MM.1S (cell line): ENCODE data around the gene MIS12.
A peak's percentile ranks its signal among the peaks of the same experiment; 100 is the strongest.

Experiments used
- DNase-seq: peaks from one replicate; pipeline ENCODE4 v3.0.0-alpha.2; 2015
- H2AFZ ChIP-seq: fragments of 300-600 bp; sonication (generic); 2 replicates; pipeline ENCODE4 v1.6.0; 2016; ENCODE audit warnings: antibody characterized with exemption, low read length
- H3F3A ChIP-seq: fragments of 300-600 bp; sonication (generic); 2 replicates; pipeline ENCODE4 v1.6.1; 2016; ENCODE audit warnings: mild to moderate bottlenecking, antibody characterized with exemption, low read length, moderate library complexity, mixed read lengths; ENCODE audit not compliant: insufficient read depth
- H3K27ac ChIP-seq: fragments of 300-600 bp; sonication (generic); 2 replicates; pipeline ENCODE4 v1.5.1; 2016; ENCODE audit warnings: mild to moderate bottlenecking, low read length
- H3K27me3 ChIP-seq: fragments of 300-600 bp; sonication (generic); replicated peaks from 2 replicates; pipeline ENCODE4 v1.6.0; 2016; ENCODE audit warnings: low read length; ENCODE audit not compliant: insufficient read depth
- H3K36me3 ChIP-seq: fragments of 300-600 bp; sonication (generic); replicated peaks from 2 replicates; pipeline ENCODE4 v1.6.1; 2016; ENCODE audit warnings: mild to moderate bottlenecking, low read length, mixed read lengths; ENCODE audit not compliant: insufficient read depth
- H3K4me1 ChIP-seq: fragments of 300-600 bp; sonication (generic); 2 replicates; pipeline ENCODE4 v1.6.1; 2016; ENCODE audit warnings: low read length, mixed read lengths
- H3K4me2 ChIP-seq: fragments of 300-600 bp; sonication (generic); 2 replicates; pipeline ENCODE4 v1.6.0; 2016; ENCODE audit warnings: low read depth, low read length
- H3K4me3 ChIP-seq: fragments of 300-600 bp; sonication (generic); 2 replicates; pipeline ENCODE4 v1.5.1; 2016; ENCODE audit warnings: low read length, mixed read lengths
- H3K79me2 ChIP-seq: fragments of 300-600 bp; sonication (generic); 2 replicates; pipeline ENCODE4 v1.6.1; 2016; ENCODE audit warnings: mixed run types, low read length, mixed read lengths
- H3K9ac ChIP-seq: fragments of 300-600 bp; sonication (generic); 2 replicates; pipeline ENCODE4 v1.6.1; 2016; ENCODE audit warnings: low read length, mixed read lengths
- H3K9me2 ChIP-seq: fragments of 300-600 bp; sonication (generic); replicated peaks from 2 replicates; pipeline ENCODE4 v1.6.1; 2016; ENCODE audit warnings: mild to moderate bottlenecking, low read length, mixed read lengths; ENCODE audit not compliant: insufficient read depth
- H3K9me3 ChIP-seq: fragments of 300-600 bp; sonication (generic); replicated peaks from 2 replicates; pipeline ENCODE4 v1.6.1; 2016; ENCODE audit warnings: mild to moderate bottlenecking, low read length, mixed read lengths; ENCODE audit not compliant: insufficient read depth
- H4K20me1 ChIP-seq: fragments of 300-600 bp; sonication (generic); 2 replicates; pipeline ENCODE4 v1.6.1; 2016; ENCODE audit warnings: mild to moderate bottlenecking, low read length, moderate library complexity, mixed read lengths; ENCODE audit not compliant: insufficient read depth
- CTCF ChIP-seq: fragments of 300-600 bp; sonication (generic); IDR thresholded peaks from 2 replicates; pipeline ENCODE4 v1.5.1; 2016; ENCODE audit warnings: antibody characterized with exemption, low read length, mixed read lengths
- EZH2 ChIP-seq: fragments of 300-600 bp; sonication (generic); optimal IDR thresholded peaks from 2 replicates; pipeline ENCODE3; 2017; ENCODE audit warnings: low read depth, mild to moderate bottlenecking, antibody characterized with exemption, low read length, mixed read lengths
- EZH2phosphoT487 ChIP-seq: fragments of 300-600 bp; sonication (generic); IDR thresholded peaks from 2 replicates; pipeline ENCODE4 v1.6.1; 2018; ENCODE audit warnings: antibody characterized with exemption, low read length

The MIS12 gene

GRCh38 chr17:5486206-5487124, at the start of gene MIS12:
Gene MIS12 (plus strand): TSS chr17:5486566. CDS start chr17:5488863, 2,297 bp downstream.
- DNase-seq = peak; percentile 98
- H3K36me3 ChIP-seq = peaks cover 31% of the 10 kb centered on the region
- H3K4me2 ChIP-seq = peak within 1 kb of the TSS; percentile 86
- peaks cover 8% of the 10 kb centered on the region; the same call in 1 of the 2 replicates for H3F3A ChIP-seq
- peak within 1 kb of the TSS; percentile 90 for H2AFZ ChIP-seq
- H3K9ac ChIP-seq = peak within 1 kb of the TSS; percentile 99
- no peaks in the 10 kb centered on the region for H3K9me3 ChIP-seq
- H3K4me1 ChIP-seq = peaks cover 13% of the 10 kb centered on the region; the same call in 1 of the 2 replicates
- H3K27me3 ChIP-seq = no peaks in the 10 kb centered on the region
- H3K9me2 ChIP-seq = no peaks in the 10 kb centered on the region
- peaks cover 78% of the 10 kb centered on the region for H3K79me2 ChIP-seq
- H3K4me3 ChIP-seq = peak within 1 kb of the TSS; percentile 88
- peak within 1 kb of the TSS; percentile 99 for H3K27ac ChIP-seq
- TF ChIP-seq EZH2phosphoT487 (no peak), EZH2 (no peak), CTCF (no peak)
- H4K20me1 ChIP-seq = peaks cover 3% of the 10 kb centered on the region; the same call in 1 of the 2 replicates

- H2AFZ ChIP-seq = no peak overlapping the region
- peak overlapping the region; percentile 74 for H3K9ac ChIP-seq
- DNase-seq = no peak
- peaks cover 10% of the 10 kb centered on the region for H3F3A ChIP-seq
- H3K27ac ChIP-seq = no peak overlapping the region
- H3K4me3 ChIP-seq = peak overlapping the region; percentile 76
- no peaks in the 10 kb centered on the region for H3K27me3 ChIP-seq
- H3K79me2 ChIP-seq = peaks cover 54% of the 10 kb centered on the region
- peaks cover 10% of the 10 kb centered on the region for H3K4me1 ChIP-seq
- no peaks in the 10 kb centered on the region for H3K9me3 ChIP-seq
- no peaks in the 10 kb centered on the region for H3K9me2 ChIP-seq
- H4K20me1 ChIP-seq = no peaks in the 10 kb centered on the region
- no peak for TF ChIP-seq EZH2
- TF ChIP-seq CTCF = no peak
- TF ChIP-seq EZH2phosphoT487 = no peak
- peak overlapping the region; percentile 80 for H3K4me2 ChIP-seq
- peaks cover 16% of the 10 kb centered on the region for H3K36me3 ChIP-seq
These were observed 48.5 kb upstream of the MIS12 start for GRCh38 chr17:5437721-5438317.

- peak within 1 kb of the TSS; percentile 50; the same call in 1 of the 2 replicates for H3K27ac ChIP-seq
- H3K4me2 ChIP-seq = peak within 1 kb of the TSS; percentile 80
- H3K9me2 ChIP-seq = no peaks in the 10 kb centered on the region
- DNase-seq = peak; percentile 97
- peak within 1 kb of the TSS; percentile 76 for H3K4me3 ChIP-seq
- no peaks in the 10 kb centered on the region for H4K20me1 ChIP-seq
- H3K27me3 ChIP-seq = no peaks in the 10 kb centered on the region
- peaks cover 2% of the 10 kb centered on the region for H3F3A ChIP-seq
- peak within 1 kb of the TSS; percentile 80 for H2AFZ ChIP-seq
- peaks cover 7% of the 10 kb centered on the region for H3K36me3 ChIP-seq
- H3K4me1 ChIP-seq = peaks cover 10% of the 10 kb centered on the region
- TF ChIP-seq EZH2 (no peak), CTCF (peak; percentile 96)
- peaks cover 51% of the 10 kb centered on the region for H3K79me2 ChIP-seq
- H3K9ac ChIP-seq = peak within 1 kb of the TSS; percentile 74
- H3K9me3 ChIP-seq = no peaks in the 10 kb centered on the region
These were observed 47.5 kb upstream of the MIS12 start, which contains the start of gene C1QBP for GRCh38 chr17:5438716-5439445. Gene C1QBP (minus strand): TSS chr17:5439155. CDS start chr17:5439073, 82 bp downstream.
